Measurements from ENCODE around the gene FBXO28. TPM values are rescaled to one million over a fixed set of nuclear protein-coding genes. Genes with fewer than 3 reads are reported as not detected.

The FBXO28 gene
- total RNA-seq, 1 experiment from 2014 or later = 45.8 TPM

- intact Hi-C loops (cut with micrococcal nuclease; ENCODE audit: unreplicated experiment) = no loop called here
- BruUV-seq (replicated peaks) = no TSS peak
- POLR2A ChIA-PET (ENCODE audit: low non-redundant PET) = interaction anchor here (0.5 to 0.6 kb wide), 4 partner anchors 11 to 533 kb away, joined by 3 to 7 read pairs (median 4); no protein-coding TSS in a partner anchor
- Histone ChIP-seq H3K4me1 (ENCODE audit: insufficient read depth, low read length, poor library complexity, severe bottlenecking) (peaks cover 7% of the 10 kb centered on the region), H3K27ac (ENCODE audit: low read depth, low read length, poor library complexity, severe bottlenecking) (peak within 1 kb of the TSS; percentile 93), H3K27me3 (replicated peaks; ENCODE audit: insufficient read depth, low read depth, low read length, poor library complexity) (no peaks in the 10 kb centered on the region), H3K4me3 (ENCODE audit: low read depth, low read length, poor library complexity, severe bottlenecking) (peak within 1 kb of the TSS; percentile 97), H3K9me3 (ENCODE audit: low read depth, low read length, poor library complexity, severe bottlenecking) (no peaks in the 10 kb centered on the region), H3K36me3 (ENCODE audit: insufficient read depth, low read length, poor library complexity, severe bottlenecking) (peaks cover 5% of the 10 kb centered on the region)
- CTCF ChIA-PET = interaction anchor here (0.5 kb wide), 1 partner anchor 26 kb away, joined by 4 read pairs; no protein-coding TSS in a partner anchor
- DNase-seq (ENCODE audit: low spot score) = peak; percentile 93
- TF ChIP-seq CTCF (conservative IDR thresholded peaks at IDR 0.05; ENCODE audit: low read depth, low read length) (no peak), EZH2 (IDR thresholded peaks at IDR 0.05; ENCODE audit: borderline replicate concordance, low read depth, low read length, poor library complexity, severe bottlenecking) (no peak)
Measured at GRCh38 chr1:224182866-224183590, 69.1 kb downstream of the FBXO28 start, which contains the start of gene DEGS1. Gene DEGS1 (plus strand): TSS chr1:224183240. CDS start chr1:224183337, 97 bp downstream.

GRCh38 chr1:224183591-224184312, 69.8 kb downstream of the FBXO28 start:
- CTCF ChIA-PET = interaction anchor here (0.5 kb wide), 1 partner anchor 27 kb away, joined by 4 read pairs; no protein-coding TSS in a partner anchor
- peak overlapping the region; percentile 97 for H3K4me3 ChIP-seq (ENCODE audit: low read depth, low read length, poor library complexity, severe bottlenecking)
- peak; percentile 81 for DNase-seq (ENCODE audit: low spot score)
- intact Hi-C loops (cut with micrococcal nuclease; ENCODE audit: unreplicated experiment) = no loop called here
- H3K9me3 ChIP-seq (ENCODE audit: low read depth, low read length, poor library complexity, severe bottlenecking) = no peaks in the 10 kb centered on the region
- no peaks in the 10 kb centered on the region for H3K27me3 ChIP-seq (replicated peaks; ENCODE audit: insufficient read depth, low read depth, low read length, poor library complexity)
- POLR2A ChIA-PET (ENCODE audit: low non-redundant PET) = no interaction called here
- BruUV-seq (replicated peaks) = no TSS peak
- TF ChIP-seq EZH2 (IDR thresholded peaks at IDR 0.05; ENCODE audit: borderline replicate concordance, low read depth, low read length, poor library complexity, severe bottlenecking) (no peak), CTCF (conservative IDR thresholded peaks at IDR 0.05; ENCODE audit: low read depth, low read length) (no peak)
- peaks cover 5% of the 10 kb centered on the region for H3K36me3 ChIP-seq (ENCODE audit: insufficient read depth, low read length, poor library complexity, severe bottlenecking)
- peaks cover 7% of the 10 kb centered on the region for H3K4me1 ChIP-seq (ENCODE audit: insufficient read depth, low read length, poor library complexity, severe bottlenecking)
- H3K27ac ChIP-seq (ENCODE audit: low read depth, low read length, poor library complexity, severe bottlenecking) = peak overlapping the region; percentile 93

- no peaks in the 10 kb centered on the region for H3K27me3 ChIP-seq (replicated peaks; ENCODE audit: insufficient read depth, low read depth, low read length, poor library complexity)
- no peak for TF ChIP-seq CTCF (conservative IDR thresholded peaks at IDR 0.05; ENCODE audit: low read depth, low read length)
- TF ChIP-seq EZH2 (IDR thresholded peaks at IDR 0.05; ENCODE audit: borderline replicate concordance, low read depth, low read length, poor library complexity, severe bottlenecking) = no peak
- H3K36me3 ChIP-seq (ENCODE audit: insufficient read depth, low read length, poor library complexity, severe bottlenecking) = peaks cover 16% of the 10 kb centered on the region
- intact Hi-C loops (cut with micrococcal nuclease; ENCODE audit: unreplicated experiment) = no loop called here
- no TSS peak for BruUV-seq (replicated peaks)
- CTCF ChIA-PET = no interaction called here
- peak overlapping the region; percentile 93 for H3K27ac ChIP-seq (ENCODE audit: low read depth, low read length, poor library complexity, severe bottlenecking)
- H3K4me3 ChIP-seq (ENCODE audit: low read depth, low read length, poor library complexity, severe bottlenecking) = no peak overlapping the region
- DNase-seq (ENCODE audit: low spot score) = no peak
- POLR2A ChIA-PET (ENCODE audit: low non-redundant PET) = no interaction called here
- no peaks in the 10 kb centered on the region for H3K9me3 ChIP-seq (ENCODE audit: low read depth, low read length, poor library complexity, severe bottlenecking)
- H3K4me1 ChIP-seq (ENCODE audit: insufficient read depth, low read length, poor library complexity, severe bottlenecking) = peaks cover 11% of the 10 kb centered on the region
Measured at GRCh38 chr1:224185208-224185607, 71.3 kb downstream of the FBXO28 start.
